Suprapubic skin (tissue), 4 donors: ENCODE results near the gene TAAR1. TPM values are rescaled to one million over a fixed set of nuclear protein-coding genes. Genes with fewer than 3 reads are reported as not detected.

Experiments
- DNase-seq, 2 donors: peaks; one replicate each; pipeline ENCODE4 v3.0.0-alpha.2; 2019; ENCODE audit warnings: low spot score in 2 of 2
- H3K27ac ChIP-seq: fragments of 200-600 bp; sonication (generic); one replicate; pipeline ENCODE4 v1.5.1; 2019
- H3K27me3 ChIP-seq: fragments of 200-600 bp; sonication (generic); one replicate; pipeline ENCODE4 v1.5.1; 2019
- H3K36me3 ChIP-seq: fragments of 200-600 bp; sonication (generic); one replicate; pipeline ENCODE4 v1.5.1; 2019
- H3K4me1 ChIP-seq: fragments of 200-600 bp; sonication (generic); one replicate; pipeline ENCODE4 v1.5.1; 2019
- H3K4me3 ChIP-seq: fragments of 200-600 bp; sonication (generic); one replicate; pipeline ENCODE4 v1.5.1; 2019; ENCODE audit warnings: mild to moderate bottlenecking
- H3K9me3 ChIP-seq: fragments of 200-600 bp; sonication (generic); one replicate; pipeline ENCODE4 v1.5.1; 2019
- EP300 ChIP-seq: sonication (generic); formaldehyde crosslinking; IDR thresholded peaks from one replicate; pipeline ENCODE4 v1.6.1; 2017; ENCODE audit warnings: antibody characterized with exemption
- POLR2A ChIP-seq, 2 donors: fragments of 450-650 bp; IDR thresholded peaks; one replicate each; pipeline ENCODE4 v1.6.1; 2017; ENCODE audit warnings: antibody characterized with exemption in 2 of 2, mild to moderate bottlenecking in 2 of 2, moderate library complexity in 2 of 2
- POLR2AphosphoS5 ChIP-seq, 3 donors: sonication (generic); formaldehyde crosslinking; IDR thresholded peaks; one replicate each; pipeline ENCODE4 v1.6.1; 2017; ENCODE audit warnings: antibody characterized with exemption in 3 of 3
- WGBS: methylation state at CpG from one replicate; pipeline ENCODE4 v1.1.5; 2018; 5-methylcytosine and 5-hydroxymethylcytosine counted together
- total RNA-seq, 4 donors: library from RNA; depleted of rRNA; stranded (reverse); fragments of >200 nt; gene quantifications; one replicate each; pipeline ENCODE4 v1.1.0, GENCODE V29; 2016
- TF ChIP-seq, protein P1 (sequence below), 2 donors: fragments of 200-600 bp in 1 of 2; fragments of 450-650 bp in 1 of 2; sonication (generic) in 1 of 2; IDR thresholded peaks; one replicate each; pipeline ENCODE4 v1.5.1; 2016 to 2019; ENCODE audit warnings: antibody characterized with exemption in 2 of 2, mild to moderate bottlenecking in 1 of 2, moderate library complexity in 1 of 2

The TAAR1 gene
- total RNA-seq, 4 donors from 2014 or later: not detected

DNA sequence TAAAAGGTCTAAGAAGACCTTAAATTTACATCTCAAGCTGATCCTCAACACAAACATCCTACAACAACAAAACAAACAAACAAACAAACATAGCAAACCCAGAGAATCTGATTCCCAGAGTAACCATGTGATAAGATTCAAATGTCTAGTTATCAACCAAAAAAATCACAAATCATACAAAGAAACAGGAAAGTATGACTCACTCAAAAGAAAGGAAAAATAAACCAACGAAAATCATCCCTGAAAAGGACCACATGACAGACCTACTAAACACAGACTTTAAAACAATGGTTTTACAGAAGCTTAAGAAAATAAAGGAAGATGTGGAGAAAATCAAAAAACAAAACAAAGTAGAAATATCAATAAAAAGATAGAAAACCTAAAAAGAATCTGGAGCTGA is 36.8 kb upstream of the TAAR1 start:
- WGBS: 36% methylated on average over 1 of the region's 1 CpG
- Histone ChIP-seq H3K4me1 (no peaks in the 10 kb centered on the region), H3K36me3 (no peaks in the 10 kb centered on the region), H3K4me3 (no peak overlapping the region), H3K9me3 (peaks cover 4% of the 10 kb centered on the region), H3K27me3 (no peaks in the 10 kb centered on the region), H3K27ac (no peak overlapping the region)
- TF ChIP-seq, protein P1, sequence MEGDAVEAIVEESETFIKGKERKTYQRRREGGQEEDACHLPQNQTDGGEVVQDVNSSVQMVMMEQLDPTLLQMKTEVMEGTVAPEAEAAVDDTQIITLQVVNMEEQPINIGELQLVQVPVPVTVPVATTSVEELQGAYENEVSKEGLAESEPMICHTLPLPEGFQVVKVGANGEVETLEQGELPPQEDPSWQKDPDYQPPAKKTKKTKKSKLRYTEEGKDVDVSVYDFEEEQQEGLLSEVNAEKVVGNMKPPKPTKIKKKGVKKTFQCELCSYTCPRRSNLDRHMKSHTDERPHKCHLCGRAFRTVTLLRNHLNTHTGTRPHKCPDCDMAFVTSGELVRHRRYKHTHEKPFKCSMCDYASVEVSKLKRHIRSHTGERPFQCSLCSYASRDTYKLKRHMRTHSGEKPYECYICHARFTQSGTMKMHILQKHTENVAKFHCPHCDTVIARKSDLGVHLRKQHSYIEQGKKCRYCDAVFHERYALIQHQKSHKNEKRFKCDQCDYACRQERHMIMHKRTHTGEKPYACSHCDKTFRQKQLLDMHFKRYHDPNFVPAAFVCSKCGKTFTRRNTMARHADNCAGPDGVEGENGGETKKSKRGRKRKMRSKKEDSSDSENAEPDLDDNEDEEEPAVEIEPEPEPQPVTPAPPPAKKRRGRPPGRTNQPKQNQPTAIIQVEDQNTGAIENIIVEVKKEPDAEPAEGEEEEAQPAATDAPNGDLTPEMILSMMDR (IDR thresholded peaks at IDR 0.05): no peak
- TF ChIP-seq POLR2AphosphoS5 (IDR thresholded peaks at IDR 0.05) (no peak), POLR2A (IDR thresholded peaks at IDR 0.05) (no peak), EP300 (no peak)
- no peak for DNase-seq

DNA sequence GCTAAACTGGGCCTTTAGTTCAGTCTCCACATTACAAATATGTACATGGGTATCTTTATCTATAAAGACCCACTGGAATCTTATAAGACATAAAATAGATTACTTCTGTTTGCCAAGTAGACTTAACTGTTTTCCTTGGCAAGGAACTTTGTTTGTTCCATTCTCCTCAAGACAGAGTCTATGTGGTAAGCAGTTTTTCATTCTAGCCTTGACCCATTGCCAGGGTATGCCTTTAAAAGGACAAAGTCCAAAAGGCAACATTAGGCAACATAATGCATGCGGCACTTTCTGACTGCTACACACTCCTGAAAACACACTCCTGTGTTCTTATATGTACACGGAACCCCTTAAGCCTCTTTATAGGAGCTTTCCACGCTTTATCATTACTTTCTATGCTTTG is 34.5 kb upstream of the TAAR1 start:
- H3K4me3 ChIP-seq: no peak overlapping the region
- no peak overlapping the region for H3K27ac ChIP-seq
- peaks cover 4% of the 10 kb centered on the region for H3K9me3 ChIP-seq
- TF ChIP-seq POLR2AphosphoS5 (IDR thresholded peaks at IDR 0.05) (no peak), POLR2A (IDR thresholded peaks at IDR 0.05) (no peak), EP300 (no peak)
- TF ChIP-seq, protein P1 (IDR thresholded peaks at IDR 0.05): no peak
- WGBS: 57% methylated on average over 3 of the region's 3 CpGs
- DNase-seq: no peak
- no peaks in the 10 kb centered on the region for H3K4me1 ChIP-seq
- H3K27me3 ChIP-seq: no peaks in the 10 kb centered on the region
- no peaks in the 10 kb centered on the region for H3K36me3 ChIP-seq

DNA sequence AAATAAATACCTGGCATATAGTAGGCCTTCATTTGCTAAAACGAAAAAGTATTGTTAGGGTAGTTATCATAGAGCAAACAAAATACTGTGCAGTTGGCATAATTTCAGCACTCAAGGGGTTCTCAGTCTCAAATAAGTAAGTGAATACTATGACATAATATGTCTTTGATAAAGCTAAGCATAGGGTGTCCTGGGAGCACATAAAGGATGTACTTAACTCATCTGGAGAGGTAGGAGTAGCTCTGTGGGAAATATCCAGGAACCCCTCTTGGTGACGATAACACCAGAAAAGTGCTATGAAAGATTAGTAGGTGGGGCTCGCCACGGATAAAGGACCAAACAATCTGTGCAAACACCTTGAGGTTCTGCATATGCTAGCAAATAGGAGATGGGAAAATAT is 31.7 kb upstream of the TAAR1 start:
- 93% methylated on average over 4 of the region's 4 CpGs for WGBS
- Histone ChIP-seq H3K4me1 (no peaks in the 10 kb centered on the region), H3K4me3 (no peak overlapping the region), H3K36me3 (no peaks in the 10 kb centered on the region), H3K27ac (no peak overlapping the region), H3K9me3 (peaks cover 4% of the 10 kb centered on the region), H3K27me3 (no peaks in the 10 kb centered on the region)
- DNase-seq: no peak
- no peak for TF ChIP-seq POLR2A (IDR thresholded peaks at IDR 0.05)
- TF ChIP-seq, protein P1 (IDR thresholded peaks at IDR 0.05): no peak
- no peak for TF ChIP-seq EP300
- TF ChIP-seq POLR2AphosphoS5 (IDR thresholded peaks at IDR 0.05): no peak

DNA sequence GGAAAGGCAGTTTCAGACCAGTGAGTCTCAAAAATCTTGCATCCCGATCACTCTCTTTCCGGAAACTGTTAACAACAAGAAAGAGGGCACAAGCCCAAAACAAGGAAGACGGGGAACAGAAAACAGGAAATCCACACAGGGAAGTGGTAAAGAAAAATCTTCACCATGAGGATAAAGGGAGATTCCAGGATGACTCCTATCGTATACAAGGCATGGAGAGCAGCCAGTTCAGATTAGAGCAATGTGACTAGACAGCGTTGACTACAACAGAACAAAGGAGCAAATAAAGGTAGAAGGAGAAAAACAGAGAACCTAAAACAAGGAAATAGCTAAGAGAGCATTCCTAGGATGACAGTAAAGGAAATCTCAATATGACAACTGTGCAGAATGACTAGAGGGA is 28.3 kb upstream of the TAAR1 start:
- no peak for TF ChIP-seq POLR2A (IDR thresholded peaks at IDR 0.05)
- TF ChIP-seq, protein P1 (IDR thresholded peaks at IDR 0.05): no peak
- TF ChIP-seq POLR2AphosphoS5 (IDR thresholded peaks at IDR 0.05): no peak
- TF ChIP-seq EP300: no peak
- H3K9me3 ChIP-seq: no peaks in the 10 kb centered on the region
- H3K27me3 ChIP-seq: no peaks in the 10 kb centered on the region
- 41% methylated on average over 5 of the region's 5 CpGs for WGBS
- H3K27ac ChIP-seq: no peak overlapping the region
- no peaks in the 10 kb centered on the region for H3K36me3 ChIP-seq
- H3K4me1 ChIP-seq: peaks cover 3% of the 10 kb centered on the region
- no peak overlapping the region for H3K4me3 ChIP-seq
- no peak for DNase-seq

DNA sequence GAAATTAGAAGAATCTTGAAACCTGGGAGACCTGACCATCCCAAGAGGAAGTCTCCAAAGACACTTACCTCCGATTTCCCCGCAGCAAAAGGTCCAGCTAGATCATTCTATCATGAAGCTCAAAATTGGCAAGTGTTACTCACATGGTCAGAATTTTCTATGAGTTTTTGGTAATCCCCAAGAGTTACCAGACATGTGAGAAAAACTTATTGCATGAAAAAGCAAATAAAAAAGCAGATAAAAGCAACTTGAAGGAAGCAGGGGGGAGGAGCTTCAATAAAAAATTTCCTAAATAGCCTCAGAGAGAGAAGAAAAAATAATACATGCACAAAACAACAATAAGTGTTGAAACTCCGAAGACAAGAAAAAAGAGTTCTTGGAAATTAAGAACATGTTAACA is 27.5 kb upstream of the TAAR1 start:
- Histone ChIP-seq H3K4me1 (peaks cover 3% of the 10 kb centered on the region), H3K4me3 (no peak overlapping the region), H3K36me3 (no peaks in the 10 kb centered on the region), H3K9me3 (no peaks in the 10 kb centered on the region), H3K27me3 (no peaks in the 10 kb centered on the region), H3K27ac (no peak overlapping the region)
- DNase-seq: no peak
- WGBS: 95% methylated on average over 3 of the region's 3 CpGs
- TF ChIP-seq POLR2AphosphoS5 (IDR thresholded peaks at IDR 0.05) (no peak), POLR2A (IDR thresholded peaks at IDR 0.05) (no peak), EP300 (no peak)
- TF ChIP-seq, protein P1 (IDR thresholded peaks at IDR 0.05): no peak
